Liver (tissue), 3 donors: Measurements from ENCODE around the gene CTDSP2.

Experiments
- JUND ChIP-seq, 2 donors: IDR thresholded peaks; 2 replicates each; pipeline ENCODE4 v1.6.1; 2016; ENCODE audit warnings: antibody characterized with exemption in 2 of 2
- TAF1 ChIP-seq: conservative IDR thresholded peaks from 2 replicates; pipeline ENCODE4 v1.6.1; 2016; ENCODE audit warnings: antibody characterized with exemption, mild to moderate bottlenecking
- TF ChIP-seq, protein P1 (sequence below): fragments of 150-350 bp; IDR thresholded peaks from 2 replicates; pipeline ENCODE4 v1.5.1; 2017; ENCODE audit warnings: improper control_type of control experiment, low read depth, low read length; ENCODE audit not compliant: missing input control
- TF ChIP-seq, protein P2 (sequence below): IDR thresholded peaks from 2 replicates; pipeline ENCODE4 v1.6.1; 2016; ENCODE audit warnings: antibody characterized with exemption, mild to moderate bottlenecking
- TF ChIP-seq, protein P3 (sequence below): IDR thresholded peaks from 2 replicates; pipeline ENCODE4 v1.6.1; 2016; ENCODE audit warnings: antibody characterized with exemption
- donor health status: healthy.
- donor health status: healthy.

DNA sequence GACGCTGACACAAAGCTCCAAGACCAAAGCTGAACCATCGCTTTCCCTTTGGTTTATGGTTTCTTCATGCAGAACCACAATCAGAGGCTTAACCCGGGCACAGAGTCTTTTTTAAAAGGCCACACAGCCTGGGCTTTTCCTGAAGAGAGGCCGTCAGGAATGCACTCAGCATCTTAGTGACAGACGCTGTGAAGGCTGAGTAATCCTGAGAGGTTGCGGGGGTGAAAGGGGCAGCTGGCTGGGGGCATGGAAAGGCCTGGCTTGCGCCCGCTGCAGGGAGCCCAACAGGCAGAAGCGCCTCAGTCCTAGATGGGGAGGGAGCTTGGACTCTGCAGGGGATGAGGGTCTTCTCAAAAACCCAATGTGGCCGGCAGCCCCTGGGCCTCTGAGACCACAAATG is 13.6 kb downstream of the CTDSP2 start:
- TF ChIP-seq, protein P1, sequence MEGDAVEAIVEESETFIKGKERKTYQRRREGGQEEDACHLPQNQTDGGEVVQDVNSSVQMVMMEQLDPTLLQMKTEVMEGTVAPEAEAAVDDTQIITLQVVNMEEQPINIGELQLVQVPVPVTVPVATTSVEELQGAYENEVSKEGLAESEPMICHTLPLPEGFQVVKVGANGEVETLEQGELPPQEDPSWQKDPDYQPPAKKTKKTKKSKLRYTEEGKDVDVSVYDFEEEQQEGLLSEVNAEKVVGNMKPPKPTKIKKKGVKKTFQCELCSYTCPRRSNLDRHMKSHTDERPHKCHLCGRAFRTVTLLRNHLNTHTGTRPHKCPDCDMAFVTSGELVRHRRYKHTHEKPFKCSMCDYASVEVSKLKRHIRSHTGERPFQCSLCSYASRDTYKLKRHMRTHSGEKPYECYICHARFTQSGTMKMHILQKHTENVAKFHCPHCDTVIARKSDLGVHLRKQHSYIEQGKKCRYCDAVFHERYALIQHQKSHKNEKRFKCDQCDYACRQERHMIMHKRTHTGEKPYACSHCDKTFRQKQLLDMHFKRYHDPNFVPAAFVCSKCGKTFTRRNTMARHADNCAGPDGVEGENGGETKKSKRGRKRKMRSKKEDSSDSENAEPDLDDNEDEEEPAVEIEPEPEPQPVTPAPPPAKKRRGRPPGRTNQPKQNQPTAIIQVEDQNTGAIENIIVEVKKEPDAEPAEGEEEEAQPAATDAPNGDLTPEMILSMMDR, result no peak
- no peak for TF ChIP-seq JUND (IDR thresholded peaks at IDR 0.05)
- TF ChIP-seq TAF1, result no peak
- TF ChIP-seq, protein P2, sequence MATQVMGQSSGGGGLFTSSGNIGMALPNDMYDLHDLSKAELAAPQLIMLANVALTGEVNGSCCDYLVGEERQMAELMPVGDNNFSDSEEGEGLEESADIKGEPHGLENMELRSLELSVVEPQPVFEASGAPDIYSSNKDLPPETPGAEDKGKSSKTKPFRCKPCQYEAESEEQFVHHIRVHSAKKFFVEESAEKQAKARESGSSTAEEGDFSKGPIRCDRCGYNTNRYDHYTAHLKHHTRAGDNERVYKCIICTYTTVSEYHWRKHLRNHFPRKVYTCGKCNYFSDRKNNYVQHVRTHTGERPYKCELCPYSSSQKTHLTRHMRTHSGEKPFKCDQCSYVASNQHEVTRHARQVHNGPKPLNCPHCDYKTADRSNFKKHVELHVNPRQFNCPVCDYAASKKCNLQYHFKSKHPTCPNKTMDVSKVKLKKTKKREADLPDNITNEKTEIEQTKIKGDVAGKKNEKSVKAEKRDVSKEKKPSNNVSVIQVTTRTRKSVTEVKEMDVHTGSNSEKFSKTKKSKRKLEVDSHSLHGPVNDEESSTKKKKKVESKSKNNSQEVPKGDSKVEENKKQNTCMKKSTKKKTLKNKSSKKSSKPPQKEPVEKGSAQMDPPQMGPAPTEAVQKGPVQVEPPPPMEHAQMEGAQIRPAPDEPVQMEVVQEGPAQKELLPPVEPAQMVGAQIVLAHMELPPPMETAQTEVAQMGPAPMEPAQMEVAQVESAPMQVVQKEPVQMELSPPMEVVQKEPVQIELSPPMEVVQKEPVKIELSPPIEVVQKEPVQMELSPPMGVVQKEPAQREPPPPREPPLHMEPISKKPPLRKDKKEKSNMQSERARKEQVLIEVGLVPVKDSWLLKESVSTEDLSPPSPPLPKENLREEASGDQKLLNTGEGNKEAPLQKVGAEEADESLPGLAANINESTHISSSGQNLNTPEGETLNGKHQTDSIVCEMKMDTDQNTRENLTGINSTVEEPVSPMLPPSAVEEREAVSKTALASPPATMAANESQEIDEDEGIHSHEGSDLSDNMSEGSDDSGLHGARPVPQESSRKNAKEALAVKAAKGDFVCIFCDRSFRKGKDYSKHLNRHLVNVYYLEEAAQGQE, result no peak
- TF ChIP-seq, protein P3, sequence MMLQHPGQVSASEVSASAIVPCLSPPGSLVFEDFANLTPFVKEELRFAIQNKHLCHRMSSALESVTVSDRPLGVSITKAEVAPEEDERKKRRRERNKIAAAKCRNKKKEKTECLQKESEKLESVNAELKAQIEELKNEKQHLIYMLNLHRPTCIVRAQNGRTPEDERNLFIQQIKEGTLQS, result no peak
